H9 (cell line): ENCODE results near the gene PDHB. TPM values are rescaled to one million over a fixed set of nuclear protein-coding genes. Genes with fewer than 3 reads are reported as not detected.

ENCODE experiments used
- DNase-seq: peaks from one replicate; pipeline ENCODE4 v3.0.0-alpha.2; 2017
- H2AFZ ChIP-seq: one replicate; pipeline ENCODE4 v1.6.1; 2013; ENCODE audit warnings: mild to moderate bottlenecking, low read length, control low read depth, moderate library complexity
- H2AK5ac ChIP-seq: 2 replicates; pipeline ENCODE4 v1.6.1; 2013; ENCODE audit warnings: low read length, control low read depth, mixed read lengths; ENCODE audit not compliant: insufficient read length
- H2BK120ac ChIP-seq: one replicate; pipeline ENCODE4 v1.6.1; 2013; ENCODE audit warnings: low read depth, mild to moderate bottlenecking, low read length, control low read depth, inconsistent platforms; ENCODE audit not compliant: poor library complexity, severe bottlenecking
- H2BK12ac ChIP-seq: 2 replicates; pipeline ENCODE4 v1.6.1; 2013; ENCODE audit warnings: low read length, control low read depth, mixed read lengths, low read depth; ENCODE audit not compliant: insufficient read length
- H2BK15ac ChIP-seq: 2 replicates; pipeline ENCODE4 v1.6.1; 2013; ENCODE audit warnings: low read depth, low read length, control low read depth
- H2BK20ac ChIP-seq: one replicate; pipeline ENCODE4 v1.6.1; 2013; ENCODE audit warnings: low read depth, mild to moderate bottlenecking, low read length, control low read depth, inconsistent platforms; ENCODE audit not compliant: poor library complexity, severe bottlenecking
- H2BK5ac ChIP-seq: 2 replicates; pipeline ENCODE4 v1.6.1; 2013; ENCODE audit warnings: low read length, control low read depth, mixed read lengths; ENCODE audit not compliant: insufficient read length
- H3K14ac ChIP-seq: 2 replicates; pipeline ENCODE4 v1.6.1; 2013; ENCODE audit warnings: low read length, control low read depth; ENCODE audit not compliant: insufficient read depth
- H3K18ac ChIP-seq: 2 replicates; pipeline ENCODE4 v1.6.1; 2013; ENCODE audit warnings: low read depth, mild to moderate bottlenecking, mixed read lengths, low read length, control low read depth; ENCODE audit not compliant: insufficient read length
- H3K23ac ChIP-seq: 2 replicates; pipeline ENCODE4 v1.6.1; 2013; ENCODE audit warnings: low read length, control low read depth, mixed read lengths, low read depth; ENCODE audit not compliant: insufficient read length
- H3K23me2 ChIP-seq: 2 replicates; pipeline ENCODE4 v1.6.1; 2013; ENCODE audit warnings: low read depth, mild to moderate bottlenecking, mixed read lengths, low read length, control low read depth; ENCODE audit not compliant: insufficient read length, poor library complexity, severe bottlenecking
- H3K27ac ChIP-seq: 2 replicates; pipeline ENCODE4 v1.5.1; 2013; ENCODE audit warnings: low read length, control low read depth, mixed read lengths, low read depth; ENCODE audit not compliant: insufficient read length
- H3K27me3 ChIP-seq: 2 replicates; pipeline ENCODE4 v1.6.1; 2013; ENCODE audit warnings: low read length, control low read depth, inconsistent platforms; ENCODE audit not compliant: insufficient read depth
- H3K4ac ChIP-seq: 2 replicates; pipeline ENCODE4 v1.6.1; 2013; ENCODE audit warnings: low read depth, mild to moderate bottlenecking, control low read depth, inconsistent platforms, low read length, moderate library complexity
- H3K4me1 ChIP-seq: 2 replicates; pipeline ENCODE4 v1.6.1; 2013; ENCODE audit warnings: low read length, control low read depth, inconsistent platforms; ENCODE audit not compliant: insufficient read depth
- H3K4me2 ChIP-seq: 2 replicates; pipeline ENCODE4 v1.6.1; 2013; ENCODE audit warnings: low read length, control low read depth, mixed read lengths; ENCODE audit not compliant: insufficient read length, insufficient read depth
- H3K56ac ChIP-seq: 2 replicates; pipeline ENCODE4 v1.6.1; 2013; ENCODE audit warnings: low read depth, mild to moderate bottlenecking, mixed read lengths, low read length, control low read depth; ENCODE audit not compliant: insufficient read length
- H3K79me1 ChIP-seq: 2 replicates; pipeline ENCODE4 v1.6.1; 2013; ENCODE audit warnings: low read depth, mild to moderate bottlenecking, moderate library complexity, low read length, control low read depth, inconsistent platforms; ENCODE audit not compliant: insufficient read depth, poor library complexity, severe bottlenecking
- H3K79me2 ChIP-seq: 2 replicates; pipeline ENCODE4 v1.6.1; 2013; ENCODE audit warnings: low read length, control low read depth, inconsistent platforms; ENCODE audit not compliant: insufficient read depth
- H3K9ac ChIP-seq: 2 replicates; pipeline ENCODE4 v1.6.1; 2013; ENCODE audit warnings: low read length, control low read depth, mixed read lengths; ENCODE audit not compliant: insufficient read length; ENCODE audit errors: extremely low read depth
- H3K9me3 ChIP-seq: one replicate; pipeline ENCODE4 v1.6.1; 2013; ENCODE audit warnings: low read depth, low read length, inconsistent platforms; ENCODE audit not compliant: control insufficient read depth
- H3T11ph ChIP-seq: one replicate; pipeline ENCODE4 v1.6.1; 2013; ENCODE audit warnings: mild to moderate bottlenecking, low read length, control low read depth, inconsistent platforms
- H4K20me1 ChIP-seq: one replicate; pipeline ENCODE4 v1.6.1; 2013; ENCODE audit not compliant: control insufficient read depth, insufficient read length, insufficient read depth
- H4K5ac ChIP-seq: 2 replicates; pipeline ENCODE4 v1.6.1; 2013; ENCODE audit warnings: low read depth, mild to moderate bottlenecking, mixed read lengths, low read length, control low read depth; ENCODE audit not compliant: insufficient read length
- H4K8ac ChIP-seq: replicated peaks from 2 replicates; pipeline ENCODE4 v1.6.1; 2013; ENCODE audit warnings: low read length, control low read depth, mixed read lengths, low read depth; ENCODE audit not compliant: insufficient read length
- H4K91ac ChIP-seq: 2 replicates; pipeline ENCODE4 v1.6.1; 2013; ENCODE audit warnings: low read depth, mild to moderate bottlenecking, moderate library complexity, mixed read lengths, low read length, control low read depth; ENCODE audit not compliant: insufficient read length
- H3K27ac Mint-ChIP-seq, 3 experiments: 2 replicates in 2 of 3; 3 replicates in 1 of 3; pipeline ENCODE4 v1.8.0; 2020 to 2021; ENCODE audit warnings: mixed read lengths in 3 of 3, mild to moderate bottlenecking in 1 of 3, moderate library complexity in 1 of 3
- H3K27me3 Mint-ChIP-seq: 2 replicates; pipeline ENCODE4 v1.8.0; 2021; ENCODE audit warnings: low read depth, mild to moderate bottlenecking, moderate library complexity, mixed read lengths
- H3K36me3 Mint-ChIP-seq, 3 experiments: 2 replicates in 2 of 3; 3 replicates in 1 of 3; pipeline ENCODE4 v1.8.0; 2020 to 2021; ENCODE audit warnings: low read depth in 3 of 3, mixed read lengths in 3 of 3; ENCODE audit not compliant: insufficient read depth in 1 of 3
- H3K4me1 Mint-ChIP-seq, 2 experiments: 2 replicates each; pipeline ENCODE4 v1.8.0; 2020; ENCODE audit warnings: mixed read lengths in 2 of 2
- H3K4me3 Mint-ChIP-seq, 2 experiments: 2 replicates in 1 of 2; 3 replicates in 1 of 2; pipeline ENCODE4 v1.8.0; 2020 to 2021; ENCODE audit warnings: mild to moderate bottlenecking in 2 of 2, mixed read lengths in 2 of 2, moderate library complexity in 1 of 2
- H3K9me3 Mint-ChIP-seq, 2 experiments: 2 replicates in 1 of 2; 3 replicates in 1 of 2; pipeline ENCODE4 v1.8.0; 2020; ENCODE audit warnings: mild to moderate bottlenecking in 2 of 2, mixed read lengths in 2 of 2, moderate library complexity in 1 of 2
- CTCF ChIP-seq: fragments of 200-600 bp; sonication (generic); conservative IDR thresholded peaks from 3 replicates; pipeline ENCODE4 v1.8.0; 2021; ENCODE audit warnings: antibody characterized with exemption, mild to moderate bottlenecking
- total RNA-seq: library from RNA; stranded (reverse); gene quantifications from 2 replicates; pipeline ENCODE4 v1.2.1, GENCODE V29; 2021

Gene PDHB
- total RNA-seq, 1 experiment from 2014 or later: 132 TPM

GRCh38 chr3:58388550-58389091, 45.0 kb downstream of the PDHB start:
- Histone ChIP-seq H3K9me3 (no peaks in the 10 kb centered on the region), H3K56ac (no peak overlapping the region), H3K4me2 (no peak overlapping the region), H2AK5ac (no peak overlapping the region), H3T11ph (no peak overlapping the region), H3K79me2 (no peaks in the 10 kb centered on the region), H2AFZ (no peak overlapping the region), H3K23me2 (no peaks in the 10 kb centered on the region), H4K91ac (no peak overlapping the region), H3K14ac (no peak overlapping the region), H2BK12ac (no peak overlapping the region), H3K4ac (no peak overlapping the region), H3K79me1 (no peaks in the 10 kb centered on the region), H2BK15ac (no peak overlapping the region), H3K18ac (no peak overlapping the region), H2BK120ac (no peak overlapping the region), H2BK20ac (no peak overlapping the region), H3K27me3 (no peaks in the 10 kb centered on the region), H3K27ac (peak overlapping the region; percentile 57), H3K4me1 (peaks cover 4% of the 10 kb centered on the region; the same call in 1 of the 2 replicates), H4K5ac (no peak overlapping the region), H4K8ac (no peak overlapping the region), H3K23ac (no peak overlapping the region), H2BK5ac (no peak overlapping the region), H4K20me1 (no peaks in the 10 kb centered on the region), H3K9ac (no peak overlapping the region)
- H3K9me3 Mint-ChIP-seq: no peaks in the 10 kb centered on the region
- H3K4me3 Mint-ChIP-seq: no peak overlapping the region; a peak in 1 of 5 replicates
- peak overlapping the region in 2 of 3 experiments; percentile 44 to 70; a peak in 2 of 7 replicates for H3K27ac Mint-ChIP-seq
- TF ChIP-seq CTCF: no peak
- H3K4me1 Mint-ChIP-seq: peaks cover 18 to 19% of the 10 kb centered on the region in 2 experiments
- no peak for DNase-seq
- H3K36me3 Mint-ChIP-seq: no peaks in the 10 kb centered on the region; a peak in 1 of 7 replicates
- H3K27me3 Mint-ChIP-seq: no peaks in the 10 kb centered on the region; the same call in 1 of the 2 replicates
